Endothelial cell of hepatic sinusoid (primary cell): ENCODE data around the gene TNFRSF19.
"Not testable (repeated sequence)": the region's sequence is repeated elsewhere in the genome, so short reads cannot be mapped to it uniquely, and the experiment has no call there.

Source experiments
- in situ Hi-C: cut with HindIII; loops from 2 replicates; pipeline ENCODE4 v1.10.0; 2017; ENCODE audit warnings: low sequenced_read_pairs

The TNFRSF19 gene

DNA sequence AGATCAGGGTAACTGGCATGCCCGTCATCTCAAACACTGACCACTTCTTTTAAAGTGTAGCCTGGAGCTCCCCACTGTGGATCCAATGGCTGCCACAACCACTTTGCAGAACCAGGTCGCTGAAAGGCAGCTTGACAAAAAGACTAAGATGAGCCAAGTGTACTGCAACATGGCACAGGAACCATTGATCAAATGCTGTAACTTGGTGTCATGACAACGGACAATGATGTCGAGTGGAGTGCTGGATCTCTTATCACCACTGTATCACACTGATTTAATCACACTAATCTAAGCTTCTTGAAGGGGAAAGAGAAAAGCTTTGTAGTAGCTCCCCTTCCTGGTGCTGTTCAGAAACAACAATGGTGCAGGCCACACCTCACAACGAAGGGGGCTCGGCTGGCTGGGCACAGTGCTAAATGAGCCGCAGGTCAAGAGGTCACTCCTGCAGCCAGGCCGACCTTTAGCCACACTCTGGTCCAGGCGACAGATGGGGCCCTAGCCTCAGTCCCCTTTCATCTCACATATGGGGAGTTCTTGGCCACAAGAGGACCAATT lies 2.2 kb upstream of the TNFRSF19 start:
- in situ Hi-C loops: no loop called here

DNA sequence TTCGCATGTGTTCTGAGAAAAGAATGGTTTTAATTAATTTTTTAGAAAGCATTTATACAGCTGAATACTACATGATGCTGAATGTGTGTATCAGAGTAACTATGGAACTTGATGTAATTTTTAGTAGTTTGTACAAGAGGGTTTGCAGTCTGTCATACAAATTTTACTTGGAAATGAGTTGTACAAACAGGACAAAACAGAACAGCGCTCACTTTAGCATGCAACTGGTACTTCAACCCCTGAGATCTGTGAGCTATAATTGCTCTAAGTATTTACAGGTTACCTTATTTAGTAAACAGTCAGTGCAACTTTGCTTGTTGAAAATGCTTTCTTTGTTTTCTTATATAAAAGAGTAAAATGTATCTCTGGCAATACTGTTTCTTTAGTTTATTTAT lies 706 bp downstream of the TNFRSF19 start:
- in situ Hi-C loops: no loop called here

DNA sequence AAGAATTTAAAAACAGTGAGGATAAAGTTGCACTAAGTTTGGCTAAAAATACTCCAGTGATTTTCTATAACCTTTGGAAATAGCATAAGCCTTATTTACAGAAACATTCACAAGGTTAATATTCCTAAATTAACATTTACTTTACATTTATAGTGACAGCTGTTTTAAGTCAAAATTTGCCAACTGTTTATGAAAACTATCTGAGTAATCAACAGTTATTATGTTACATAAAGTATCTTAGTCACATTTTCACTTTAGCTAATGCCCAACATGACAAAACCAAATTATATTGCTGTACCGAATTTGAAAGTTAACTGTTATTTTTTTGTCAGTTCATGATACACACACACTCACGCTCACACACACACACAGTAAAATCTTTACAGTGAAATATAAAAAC lies 1.2 kb downstream of the TNFRSF19 start:
- in situ Hi-C loops: no loop called here

DNA sequence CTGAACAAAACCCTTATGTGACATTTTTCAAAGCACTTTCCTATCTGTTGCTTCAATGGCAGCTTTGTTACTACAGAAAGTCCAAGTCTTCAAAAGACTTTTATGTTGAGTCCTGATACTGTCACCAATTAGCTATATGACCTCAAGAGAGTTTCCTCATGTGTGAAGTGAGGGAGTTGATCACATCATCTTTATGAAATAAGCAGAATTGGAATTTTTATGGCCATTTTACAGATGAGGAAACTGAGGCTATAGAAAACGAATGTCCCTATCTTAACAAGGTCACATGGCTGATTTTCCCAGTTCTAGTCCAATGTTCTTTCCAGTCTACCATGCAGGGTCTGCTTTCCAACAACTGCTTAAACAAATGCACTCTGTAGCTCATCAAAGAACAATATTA lies 2.6 kb downstream of the TNFRSF19 start:
- in situ Hi-C loops: no loop called here

DNA sequence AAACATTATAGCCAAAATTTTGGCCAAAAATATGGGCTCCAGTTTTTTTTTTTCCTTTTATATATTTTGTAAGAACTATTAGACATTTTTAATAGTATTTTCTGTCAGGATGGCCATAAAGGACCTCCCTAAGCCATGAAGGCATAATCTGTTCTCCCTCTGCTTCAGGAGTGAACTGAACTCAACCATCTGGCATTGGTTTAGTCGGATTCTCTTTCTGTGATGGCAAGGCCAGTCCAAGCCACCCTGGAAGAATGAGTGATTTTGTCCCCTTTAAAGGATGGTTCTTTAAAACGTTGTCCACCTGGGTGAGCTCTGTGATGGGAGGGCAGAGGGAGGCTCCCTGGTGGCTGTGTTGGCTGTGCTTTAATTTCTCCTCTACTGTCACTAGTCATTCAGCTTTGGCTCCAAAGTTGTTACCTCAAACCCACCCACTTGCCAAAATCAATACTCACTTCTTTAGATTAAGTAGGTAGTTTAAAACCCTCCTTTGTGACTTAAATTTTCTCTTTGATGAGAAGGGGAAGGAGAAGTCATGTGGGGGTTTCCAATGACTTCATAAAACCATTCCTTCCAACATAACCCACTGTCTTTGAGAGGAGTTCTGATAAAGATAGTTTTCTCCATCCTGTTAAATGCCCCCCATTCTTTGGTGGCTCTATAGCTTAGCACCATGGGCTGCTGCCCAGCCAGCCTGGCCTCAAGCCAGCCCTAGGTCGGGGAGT lies 4.4 kb downstream of the TNFRSF19 start:
- in situ Hi-C loops: no loop called here

DNA sequence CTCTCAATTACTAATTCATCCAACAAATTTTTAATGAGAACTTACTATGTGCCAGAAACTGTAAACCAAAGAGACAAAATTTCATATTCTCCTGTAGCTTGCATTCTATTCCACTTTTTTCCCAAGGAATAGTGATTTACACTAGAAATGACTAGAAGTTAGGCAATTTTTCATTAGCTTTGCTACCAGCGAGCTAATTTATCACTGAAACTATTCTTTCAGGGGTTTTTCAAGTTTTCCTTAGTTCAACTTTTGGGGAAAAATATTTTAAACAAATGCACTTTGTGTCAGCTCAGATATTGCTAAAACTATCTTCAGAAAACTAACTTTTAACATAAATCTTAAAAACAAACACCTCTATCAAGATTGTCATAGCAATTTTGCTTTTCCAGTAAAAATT lies 5.4 kb downstream of the TNFRSF19 start:
- in situ Hi-C loops: no loop called here

DNA sequence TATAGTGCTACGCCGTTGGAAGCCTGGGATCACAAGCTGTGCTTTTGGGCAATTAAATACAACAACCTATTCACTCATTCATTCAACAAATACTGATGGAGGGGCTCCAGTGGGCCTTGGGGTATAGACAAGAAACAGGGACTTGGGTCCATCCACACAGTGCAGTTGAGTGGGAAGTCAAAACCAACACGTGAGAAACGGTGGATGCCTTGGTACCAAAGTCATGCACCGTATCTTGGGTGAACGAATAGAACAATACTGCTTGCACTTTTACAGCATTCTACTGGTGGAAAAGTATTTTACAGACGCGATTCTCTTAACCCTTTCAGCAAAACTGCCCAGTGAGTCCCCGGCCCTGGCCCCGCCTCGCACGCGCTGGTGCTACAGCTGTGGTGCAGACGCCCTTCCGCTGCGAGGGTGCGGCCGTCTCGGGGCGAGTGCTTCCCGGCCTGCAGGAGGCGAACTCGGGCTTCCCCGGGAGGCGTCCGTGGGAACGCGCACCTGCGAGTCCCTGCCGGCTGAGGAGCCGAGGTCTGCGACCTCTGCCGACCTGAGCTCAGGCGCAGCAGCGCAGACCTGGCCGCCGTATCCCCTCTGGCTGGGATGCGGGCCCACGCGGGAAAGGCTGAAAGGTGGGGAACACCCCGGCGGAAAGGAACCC lies 8.3 kb downstream of the TNFRSF19 start:
- in situ Hi-C loops: no loop called here

DNA sequence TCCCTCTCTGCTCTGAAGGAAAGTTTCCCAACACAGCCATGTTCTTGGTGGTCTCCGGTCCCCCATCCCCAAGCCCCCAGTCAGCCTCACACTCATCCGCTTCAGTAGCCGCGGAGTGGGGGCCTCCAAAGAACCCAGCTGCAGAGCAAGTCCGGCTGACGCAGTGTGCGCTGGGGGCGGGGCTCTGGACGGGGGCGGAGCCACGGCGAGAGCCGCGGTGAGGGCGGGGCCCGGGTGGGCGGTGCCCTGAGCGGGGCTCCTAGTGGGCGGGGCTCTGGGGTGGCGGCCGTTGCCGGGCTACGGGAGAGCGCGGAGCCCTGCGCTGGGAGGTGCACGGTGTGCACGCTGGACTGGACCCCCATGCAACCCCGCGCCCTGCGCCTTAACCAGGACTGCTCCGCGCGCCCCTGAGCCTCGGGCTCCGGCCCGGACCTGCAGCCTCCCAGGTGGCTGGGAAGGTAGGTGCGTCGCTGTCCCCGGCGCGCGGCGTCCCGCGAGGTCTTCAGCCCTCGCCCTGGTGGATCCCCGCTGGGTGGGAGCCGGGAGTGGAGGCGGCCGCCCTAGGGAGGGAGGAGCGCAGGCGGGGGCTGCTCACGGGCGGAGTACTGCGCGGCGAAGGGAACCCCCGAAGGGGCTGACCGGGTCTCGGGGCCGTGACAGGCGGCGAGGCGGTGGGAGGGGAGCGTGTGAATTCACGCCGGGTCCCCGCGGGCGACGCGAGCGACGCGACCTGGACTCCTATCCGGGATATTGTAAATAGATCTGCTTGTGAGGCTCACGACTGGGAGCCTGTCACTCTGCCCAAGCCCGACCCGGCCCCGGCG lies 9.1 kb downstream of the TNFRSF19 start:
- in situ Hi-C loops: no loop called here

DNA sequence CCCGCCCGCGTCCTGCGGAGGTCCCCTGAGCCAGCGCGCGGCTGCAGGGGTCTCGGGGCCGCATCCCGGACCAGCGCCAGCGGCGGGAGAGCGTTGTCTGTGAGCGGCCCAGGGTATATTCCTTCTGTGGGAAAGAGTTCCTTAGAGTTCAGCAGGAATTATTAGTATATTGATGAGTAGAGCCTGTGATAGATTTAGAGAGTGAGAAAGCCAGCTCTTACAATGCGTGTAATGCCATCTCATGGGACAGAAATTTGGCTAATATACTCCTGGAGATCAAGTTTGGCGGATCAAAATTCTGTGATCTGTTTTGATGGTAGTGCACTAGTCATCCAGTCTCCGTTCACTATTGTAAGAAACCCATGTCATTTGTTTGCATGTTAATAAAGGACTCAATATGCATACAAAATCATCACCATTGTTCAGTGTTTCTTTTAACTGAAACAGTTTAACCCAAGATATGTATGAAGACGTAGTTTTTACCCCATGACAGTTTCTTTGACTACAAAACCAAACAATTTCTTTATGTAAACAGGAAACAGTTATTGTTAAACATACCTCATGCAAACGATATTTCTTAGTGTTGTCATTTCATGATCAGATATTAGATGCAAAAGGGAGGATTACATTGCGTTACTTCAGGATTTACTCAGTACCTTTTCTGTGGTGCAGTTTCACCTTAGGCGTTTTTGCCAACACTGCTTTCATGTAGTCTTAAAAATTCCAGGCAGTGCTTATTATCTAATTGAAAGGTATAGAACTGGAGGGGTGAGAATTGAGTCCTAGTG lies 9.9 kb downstream of the TNFRSF19 start:
- in situ Hi-C loops: no loop called here

DNA sequence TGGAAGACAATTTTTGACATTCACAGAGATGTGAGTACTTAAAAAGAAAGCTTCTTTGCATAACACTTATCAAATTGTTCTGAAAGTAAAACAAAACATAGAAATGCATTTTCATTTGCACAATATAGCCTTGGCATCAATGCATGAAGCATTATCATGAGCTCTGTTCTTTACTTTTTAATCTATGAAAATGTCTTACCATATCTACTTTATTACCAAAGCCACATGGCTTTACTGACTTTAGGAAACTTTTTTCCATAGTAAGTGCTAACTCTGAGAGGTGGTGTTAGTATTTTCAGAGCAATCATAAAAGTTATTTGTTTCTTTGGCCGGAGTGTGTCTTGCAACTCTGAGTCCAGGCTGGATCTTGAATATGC lies 10.5 kb downstream of the TNFRSF19 start:
- in situ Hi-C loops: no loop called here

DNA sequence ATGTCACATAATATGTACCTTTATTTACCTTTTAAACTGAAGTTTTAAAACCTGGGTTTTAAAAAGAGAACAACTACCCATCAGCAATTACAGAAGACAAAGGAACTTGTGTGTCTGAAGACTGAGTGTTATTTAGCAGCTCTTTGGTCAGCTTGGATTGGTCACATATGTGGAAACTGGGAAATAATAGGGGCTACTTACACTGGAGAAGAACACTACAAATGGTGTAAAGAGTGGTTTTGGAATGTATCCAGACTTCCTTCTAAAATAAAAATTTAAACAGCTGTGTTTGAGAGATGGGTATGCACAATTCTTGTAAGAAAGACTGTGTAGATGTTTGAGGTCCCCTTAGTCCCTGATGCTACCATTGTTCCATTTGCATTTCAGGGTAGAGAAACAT lies 13.3 kb downstream of the TNFRSF19 start:
- in situ Hi-C loops: no loop called here

DNA sequence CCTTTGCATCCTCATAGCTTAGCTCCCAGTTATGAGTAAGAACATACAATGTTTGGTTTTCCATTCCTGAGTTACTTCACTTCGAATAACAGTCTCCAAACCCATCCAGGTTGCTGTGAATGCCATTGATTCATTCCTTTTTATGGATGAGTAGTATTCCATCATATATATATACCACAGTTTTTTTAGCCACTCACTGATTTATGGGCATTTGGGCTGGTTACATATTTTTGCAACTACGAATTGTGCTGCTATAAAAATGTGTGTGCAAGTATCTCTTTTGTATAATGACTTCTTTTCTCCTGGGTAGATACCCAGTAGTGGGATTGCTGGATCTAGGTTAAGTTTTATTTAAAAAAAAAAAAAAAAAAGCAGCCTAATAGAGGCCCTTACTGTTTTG lies 14.1 kb downstream of the TNFRSF19 start:
- in situ Hi-C loops: no loop called here

DNA sequence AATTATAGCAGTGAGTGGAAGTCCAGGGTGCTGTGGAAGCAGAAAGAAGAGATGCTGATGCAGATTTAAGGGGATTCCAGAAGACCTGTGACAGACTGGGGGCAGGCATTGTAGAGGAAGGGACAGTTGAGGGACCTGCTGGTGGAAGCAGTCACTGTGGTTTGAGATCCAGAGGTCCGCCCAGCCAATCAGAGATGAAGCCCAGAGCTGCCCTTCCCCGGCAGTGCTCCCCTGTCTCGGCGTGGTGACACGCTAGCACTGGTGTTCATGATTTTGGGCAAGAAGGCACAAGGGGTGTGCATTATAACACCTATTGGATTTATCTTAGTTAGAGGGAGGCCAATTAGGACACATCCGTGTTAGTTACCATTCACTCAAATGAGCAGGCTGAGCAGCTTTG lies 16.1 kb downstream of the TNFRSF19 start:
- in situ Hi-C loops: no loop called here

DNA sequence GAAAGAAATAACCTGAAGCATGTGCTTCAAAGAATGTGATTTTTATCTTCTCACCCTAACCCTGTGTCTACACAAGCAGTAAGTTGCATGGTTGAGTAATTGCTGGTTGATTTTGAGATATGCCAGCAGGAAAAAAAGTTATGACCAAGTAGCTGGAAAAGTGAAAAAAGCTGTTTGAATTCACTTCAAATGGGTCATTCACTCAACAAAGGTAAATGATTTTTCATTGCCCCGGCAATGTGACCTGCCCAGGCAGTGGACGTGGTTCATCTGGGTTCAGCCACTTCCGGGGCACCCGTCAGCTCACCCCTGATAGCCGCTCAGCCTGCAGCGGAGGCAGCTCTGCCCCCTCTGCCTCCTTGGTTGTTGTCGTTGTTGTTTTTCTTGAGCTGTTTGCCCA lies 18.5 kb downstream of the TNFRSF19 start:
- in situ Hi-C loops: no loop called here

DNA sequence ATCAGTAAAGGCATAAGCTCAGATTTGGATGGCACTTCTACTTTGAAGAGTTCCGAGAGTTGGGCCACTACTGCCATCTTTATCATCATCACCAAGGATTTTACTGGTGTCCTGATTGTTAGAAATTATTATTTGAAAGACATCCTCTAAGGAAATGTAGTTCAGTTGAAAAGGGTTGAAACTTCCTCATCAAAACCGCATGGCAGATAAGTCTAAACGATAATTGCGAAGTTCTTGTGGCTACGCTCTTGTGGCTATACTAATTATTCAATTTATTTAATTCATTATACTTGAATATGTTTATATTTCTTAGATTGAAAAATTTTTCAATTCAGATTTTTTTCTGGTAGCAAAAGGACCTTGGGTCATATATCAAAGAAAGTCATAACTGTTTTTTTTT lies 22.4 kb downstream of the TNFRSF19 start:
- in situ Hi-C loops: no loop called here

DNA sequence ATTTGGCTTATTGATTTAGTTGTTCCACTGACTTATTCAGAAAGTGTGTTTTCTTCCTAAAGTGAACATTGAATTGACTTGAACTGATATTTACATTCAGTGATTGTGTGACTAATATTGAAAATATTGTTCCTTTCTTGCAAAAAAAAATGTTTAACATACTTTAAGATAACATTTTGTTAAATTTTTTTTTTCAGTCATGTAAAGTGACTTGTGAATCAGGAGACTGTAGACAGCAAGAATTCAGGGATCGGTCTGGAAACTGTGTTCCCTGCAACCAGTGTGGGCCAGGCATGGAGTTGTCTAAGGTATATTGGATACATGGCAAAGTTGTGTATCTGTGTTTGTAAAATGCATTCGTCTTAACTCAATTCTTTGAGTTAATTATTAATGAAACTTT lies 22.9 kb downstream of the TNFRSF19 start:
- in situ Hi-C loops: no loop called here

DNA sequence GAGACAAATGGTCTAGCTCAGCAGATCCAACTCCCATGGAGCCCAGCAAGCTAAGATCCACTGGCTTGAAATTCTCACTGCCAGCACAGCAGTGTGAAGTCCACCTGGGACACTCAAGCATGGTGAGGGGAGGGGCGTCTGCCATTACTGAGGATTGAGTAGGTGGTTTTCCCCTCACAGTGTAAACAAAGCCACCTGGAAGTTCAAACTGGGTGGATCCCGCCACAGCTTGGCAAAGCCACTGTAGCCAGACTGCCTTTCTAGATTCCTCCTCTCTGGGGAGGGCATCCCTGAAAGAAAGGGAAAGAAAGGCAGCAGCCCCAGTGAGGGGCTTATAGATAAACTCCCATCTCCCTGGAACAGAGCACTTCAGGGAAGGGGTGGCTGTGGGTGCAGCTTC lies 24.1 kb downstream of the TNFRSF19 start:
- in situ Hi-C loops: not testable (repeated sequence)

DNA sequence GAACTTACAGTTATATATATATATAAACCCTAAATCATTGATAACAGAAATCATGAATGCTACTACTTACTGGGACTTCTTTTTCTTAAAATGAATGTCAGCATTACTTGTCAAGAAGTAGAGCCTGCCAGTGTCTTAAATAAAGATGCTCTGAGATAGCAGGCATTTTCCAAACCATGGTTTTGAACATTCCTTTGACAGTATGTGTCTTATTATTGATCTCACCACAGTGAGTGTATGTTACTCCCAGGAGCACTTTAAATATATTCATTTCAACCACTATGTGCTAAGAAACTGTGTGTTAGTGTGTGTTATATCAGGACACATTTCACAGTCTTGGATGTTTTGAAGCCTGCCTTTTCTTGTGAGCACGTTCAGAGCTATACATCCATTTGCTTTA lies 28.2 kb downstream of the TNFRSF19 start:
- in situ Hi-C loops: no loop called here

DNA sequence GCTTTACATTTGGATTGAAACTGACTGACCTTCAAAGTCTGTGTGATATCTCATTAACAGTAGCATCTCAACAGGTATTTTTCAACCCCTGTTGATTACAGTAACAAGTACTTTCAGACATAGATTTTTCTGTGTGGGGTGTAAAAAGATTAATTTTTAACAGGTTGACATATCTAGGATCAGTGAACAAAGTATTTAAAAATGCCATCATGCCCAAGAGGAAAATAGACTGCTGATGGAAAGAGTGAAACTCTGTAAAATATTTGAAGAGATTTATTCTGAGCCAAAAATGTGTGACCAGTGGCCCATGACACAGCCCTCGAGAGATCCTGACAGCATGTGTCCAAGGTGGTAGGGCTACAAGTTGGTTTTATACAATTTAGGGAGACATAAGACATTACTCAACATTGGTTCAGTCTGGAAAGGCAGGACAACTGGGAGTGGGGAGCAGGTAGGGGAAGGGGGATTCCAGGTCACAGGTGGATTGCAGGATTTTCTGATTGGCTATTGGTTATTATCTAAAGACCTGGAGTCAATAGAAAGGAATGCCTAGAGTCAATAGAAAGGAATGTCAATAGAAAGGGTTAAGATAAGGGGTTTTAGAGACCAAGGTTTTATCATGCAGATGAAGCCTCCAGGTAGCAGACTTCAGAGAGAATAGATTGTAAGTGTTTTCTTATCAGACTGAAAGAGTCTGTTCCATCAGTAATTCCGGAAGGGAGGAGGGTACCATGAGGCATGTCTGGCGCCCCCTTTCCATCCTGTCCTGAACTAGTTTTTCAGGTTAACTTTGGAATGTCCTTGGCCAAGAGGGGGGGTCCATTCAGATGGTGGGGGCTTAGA lies 29.1 kb downstream of the TNFRSF19 start:
- in situ Hi-C loops: no loop called here

DNA sequence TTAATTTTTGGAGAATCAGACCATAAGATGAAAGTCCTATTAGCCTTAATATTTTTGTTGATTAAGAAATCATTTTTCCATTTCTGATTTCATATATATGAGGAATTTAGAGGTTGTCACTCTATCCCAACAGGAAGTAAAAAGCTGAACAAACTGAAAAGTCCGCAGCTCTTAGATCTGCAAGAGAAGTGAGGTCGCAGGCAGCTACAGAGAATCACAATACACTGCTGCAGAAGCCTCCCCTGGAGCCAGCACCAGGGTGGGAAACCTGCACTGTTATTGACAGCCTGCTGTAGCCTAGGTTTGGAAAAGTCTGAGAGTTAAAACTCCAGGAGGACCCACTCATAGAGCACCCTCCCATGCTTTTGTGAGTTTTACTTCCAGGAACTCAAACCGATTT lies 29.9 kb downstream of the TNFRSF19 start:
- in situ Hi-C loops: no loop called here
